AG10803 (cell line): ENCODE measurements around the gene UGGT1.

Experiments used
- DNase-seq: peaks from one replicate; pipeline ENCODE4 v3.0.0; 2010; ENCODE audit warnings: low read depth
- H3K4me3 ChIP-seq: 2 replicates; pipeline ENCODE4 v1.5.1; 2011; ENCODE audit warnings: mild to moderate bottlenecking, low read length, control low read depth
- CTCF ChIP-seq: conservative IDR thresholded peaks from 2 replicates; pipeline ENCODE4 v1.5.1; 2011; ENCODE audit warnings: mild to moderate bottlenecking, low read length, control low read depth, inconsistent platforms

Gene UGGT1

GRCh38 chr2:128090575-128090944 is 440 bp upstream of the UGGT1 start:
- TF ChIP-seq CTCF = no peak
- no peak for DNase-seq
- peak overlapping the region; percentile 99 for H3K4me3 ChIP-seq

DNA sequence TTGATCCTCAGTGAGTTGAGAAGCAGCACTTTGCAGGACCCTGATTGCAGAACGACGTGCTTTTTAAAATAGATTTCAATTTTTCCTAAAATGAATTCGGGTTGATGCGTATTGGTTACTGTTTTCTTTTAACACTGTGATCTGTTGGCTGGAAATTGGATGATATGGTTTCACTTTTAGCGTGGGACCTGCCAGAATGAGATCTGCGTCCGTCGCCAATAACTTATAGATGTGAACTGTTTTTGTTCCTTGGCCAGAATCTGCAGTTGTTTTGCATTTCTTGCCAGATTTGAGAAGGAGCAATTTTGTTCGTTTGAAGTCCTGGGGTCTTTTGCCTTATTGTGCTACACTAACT is 703 bp downstream of the UGGT1 start:
- DNase-seq = peak; percentile 3

DNA sequence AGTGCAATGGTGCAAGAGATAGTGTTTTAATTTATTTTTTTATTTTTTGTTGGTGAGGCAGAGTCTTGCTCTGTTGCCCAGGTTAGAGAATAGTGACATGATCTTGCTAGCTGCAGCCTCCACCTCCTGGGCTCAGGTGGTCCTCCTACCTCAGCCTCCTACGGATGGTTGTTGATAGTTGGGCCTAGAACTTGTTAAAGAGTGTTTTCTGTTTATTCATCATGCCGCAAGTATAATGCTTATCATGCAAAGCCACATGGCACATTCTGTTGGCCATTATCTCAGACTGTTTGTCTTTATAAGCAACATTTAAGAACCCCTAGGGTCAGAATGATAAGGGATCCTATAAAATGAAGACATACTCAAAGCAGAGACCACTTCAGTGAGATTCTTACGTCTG is 1.7 kb downstream of the UGGT1 start:
- no peak for DNase-seq
- no peak overlapping the region for H3K4me3 ChIP-seq
- TF ChIP-seq CTCF = no peak

More for the DNA sequence above, 703 bp downstream of the UGGT1 start:
- H3K4me3 ChIP-seq = peak overlapping the region; percentile 99
- TF ChIP-seq CTCF = no peak

- TF ChIP-seq CTCF = no peak
- DNase-seq = no peak
- no peak overlapping the region for H3K4me3 ChIP-seq
Measured at GRCh38 chr2:128093762-128094161, 2.8 kb downstream of the UGGT1 start.

DNA sequence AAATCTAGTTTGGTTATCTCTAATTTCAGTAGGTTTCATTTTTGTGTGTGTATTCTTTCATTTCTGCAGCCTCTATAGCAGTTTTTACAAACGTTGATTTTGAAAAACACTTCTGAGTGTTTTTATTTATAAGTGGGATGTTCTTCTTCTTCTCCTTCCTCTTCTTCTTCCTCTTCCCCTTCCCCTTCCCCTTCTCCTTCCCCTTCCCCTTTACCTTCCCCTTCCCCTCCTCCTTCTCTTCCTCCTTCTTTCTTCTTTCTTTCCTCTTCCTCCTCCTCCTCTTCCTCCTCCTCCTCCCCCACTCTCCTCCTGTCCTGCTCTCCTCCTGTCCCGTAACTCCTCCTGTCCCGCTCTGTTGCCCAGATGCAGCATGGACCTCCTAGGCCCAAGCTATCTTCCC is 4.2 kb downstream of the UGGT1 start:
- TF ChIP-seq CTCF = no peak
- no peak for DNase-seq
- H3K4me3 ChIP-seq = no peak overlapping the region

DNA sequence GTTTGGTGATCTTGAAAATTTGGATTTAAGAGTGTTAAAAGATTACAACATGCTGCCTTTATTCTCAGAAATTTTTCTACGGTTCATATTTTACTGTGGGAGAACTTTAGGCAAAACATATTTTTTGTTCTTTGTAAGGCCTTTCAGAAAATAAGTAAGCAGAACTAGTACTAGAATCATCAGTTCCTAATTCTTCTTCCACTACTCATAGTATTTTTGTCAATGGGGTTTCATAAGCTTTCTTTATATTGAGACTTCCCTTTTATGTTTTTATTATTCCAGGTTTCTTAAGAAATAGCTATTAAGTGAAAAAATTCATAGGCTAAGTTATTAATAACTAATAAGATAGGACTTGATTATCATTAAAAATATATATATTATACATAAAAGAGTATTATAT is 12.4 kb downstream of the UGGT1 start:
- no peak for DNase-seq
- no peak for TF ChIP-seq CTCF
- no peak overlapping the region for H3K4me3 ChIP-seq

DNA sequence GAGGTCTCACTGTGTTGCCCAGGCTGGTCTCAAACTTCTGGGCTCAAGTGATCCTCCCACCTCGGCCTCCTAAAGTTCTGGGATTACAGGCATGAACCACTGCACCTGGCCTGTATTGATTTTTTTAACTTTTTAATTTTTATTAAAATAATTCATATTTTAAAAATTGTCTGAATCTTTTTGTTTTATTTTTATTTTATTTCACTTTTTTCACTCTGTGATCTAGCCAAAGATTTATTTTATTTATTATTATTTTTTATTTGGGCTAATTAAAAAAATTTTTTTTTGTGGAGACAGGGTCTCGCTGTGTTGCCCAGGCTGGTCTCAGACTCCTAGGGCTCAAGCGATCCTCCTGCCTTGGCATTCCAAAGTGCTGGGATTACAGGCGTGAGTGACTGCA is 14.1 kb downstream of the UGGT1 start:
- no peak overlapping the region for H3K4me3 ChIP-seq
- no peak for TF ChIP-seq CTCF
- no peak for DNase-seq
